NOMO-1 treated with DMSO at 0.1 percent for 48 hours (cell line): ENCODE measurements around the gene SNAP47.

Experiments used
- DNase-seq: peaks from one replicate; lab custom pipeline; 2025; ENCODE audit not compliant: unreplicated experiment; lab: John Stamatoyannopoulos, UW

SNAP47 gene

DNA sequence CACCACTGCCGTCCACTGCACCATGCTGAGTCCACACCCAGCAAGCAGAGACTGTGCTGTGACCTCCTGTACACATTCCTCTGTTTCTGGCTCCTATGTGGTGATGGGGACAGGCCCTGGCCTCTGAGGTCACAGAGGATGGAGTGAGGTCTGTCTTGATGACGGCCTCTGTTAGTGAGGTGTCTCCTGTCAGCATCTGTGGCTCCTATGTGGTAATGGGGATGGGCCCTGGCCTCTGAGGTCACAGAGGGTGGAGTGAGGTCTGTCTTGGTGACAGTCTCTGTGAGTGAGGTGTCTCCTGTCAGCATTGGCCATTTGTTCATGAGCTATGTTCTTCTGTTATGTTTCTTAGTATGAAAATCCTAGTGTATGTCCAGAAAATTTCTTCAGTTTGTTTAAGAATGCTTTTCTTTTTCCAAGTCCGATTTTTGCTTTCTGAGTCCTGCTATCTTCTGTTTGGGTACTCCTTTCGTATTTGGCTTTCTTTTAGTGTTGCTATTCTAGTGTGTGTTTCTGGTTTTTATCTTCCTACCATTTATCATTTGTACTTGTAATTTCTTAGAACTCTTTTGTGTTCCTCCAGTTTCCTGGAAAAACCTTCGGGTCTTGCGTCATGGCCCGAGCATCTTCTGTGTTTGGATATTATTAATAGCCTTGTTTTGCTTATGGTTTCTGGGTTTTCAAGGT is 13.4 kb downstream of the SNAP47 start:
- DNase-seq = no peak

DNA sequence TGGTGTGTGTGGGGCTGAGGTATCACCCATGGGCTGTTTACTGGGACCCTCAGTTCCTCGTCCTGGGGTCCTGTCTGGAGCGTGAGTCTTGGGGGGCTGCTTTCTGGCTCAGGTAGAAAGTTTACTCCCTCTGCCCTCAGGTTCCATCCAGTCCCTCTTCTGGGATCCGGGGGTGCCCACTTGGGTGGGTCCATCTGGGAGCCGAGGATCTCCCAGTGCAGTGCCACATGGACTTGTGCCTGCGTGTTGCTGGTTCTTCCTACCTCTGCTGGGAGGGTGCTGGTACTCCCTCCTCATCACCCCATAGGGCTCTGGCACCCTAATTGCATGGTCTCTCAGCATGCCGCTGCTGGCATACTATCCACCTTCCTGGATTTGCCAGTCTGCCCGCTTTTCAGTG is 14.0 kb downstream of the SNAP47 start:
- DNase-seq = no peak

DNA sequence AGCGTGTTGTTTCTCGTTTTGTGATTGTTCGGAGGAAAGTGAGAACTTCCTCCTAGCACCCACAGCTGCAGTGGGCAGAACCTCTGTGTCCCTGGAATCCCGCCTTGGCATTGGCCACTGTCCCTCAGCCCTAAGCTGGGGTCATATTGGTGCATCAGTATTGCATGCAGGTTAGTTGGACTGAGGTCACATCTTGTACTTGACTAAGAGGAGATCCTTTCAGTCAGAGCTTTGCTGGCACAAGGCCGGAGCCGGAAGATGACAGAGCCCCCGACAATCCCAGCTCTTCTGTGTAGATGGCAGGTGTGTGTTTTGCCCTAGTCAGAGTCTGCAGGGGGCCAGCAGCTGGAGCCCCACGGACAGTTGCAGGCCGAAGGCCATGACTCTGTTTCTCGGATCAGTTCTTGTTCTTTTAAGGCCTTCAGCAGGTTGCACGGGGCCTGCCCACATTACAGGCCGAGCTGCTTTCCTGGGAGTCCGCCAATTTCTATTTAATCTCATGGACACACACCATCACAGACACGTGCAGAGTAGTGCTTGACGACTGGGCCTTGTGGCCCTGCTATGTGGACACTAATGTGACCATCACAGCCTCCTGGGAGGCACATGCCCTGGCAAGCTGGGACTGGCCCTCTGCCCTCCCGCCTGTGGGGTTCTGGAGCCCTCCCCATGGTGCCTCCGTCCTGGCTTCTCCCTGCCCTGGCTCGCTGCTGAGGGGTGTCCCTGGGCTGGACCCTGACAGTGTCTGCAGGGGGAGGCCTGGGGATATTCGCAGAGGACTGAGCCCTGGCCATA is 14.9 kb downstream of the SNAP47 start:
- DNase-seq = no peak

DNA sequence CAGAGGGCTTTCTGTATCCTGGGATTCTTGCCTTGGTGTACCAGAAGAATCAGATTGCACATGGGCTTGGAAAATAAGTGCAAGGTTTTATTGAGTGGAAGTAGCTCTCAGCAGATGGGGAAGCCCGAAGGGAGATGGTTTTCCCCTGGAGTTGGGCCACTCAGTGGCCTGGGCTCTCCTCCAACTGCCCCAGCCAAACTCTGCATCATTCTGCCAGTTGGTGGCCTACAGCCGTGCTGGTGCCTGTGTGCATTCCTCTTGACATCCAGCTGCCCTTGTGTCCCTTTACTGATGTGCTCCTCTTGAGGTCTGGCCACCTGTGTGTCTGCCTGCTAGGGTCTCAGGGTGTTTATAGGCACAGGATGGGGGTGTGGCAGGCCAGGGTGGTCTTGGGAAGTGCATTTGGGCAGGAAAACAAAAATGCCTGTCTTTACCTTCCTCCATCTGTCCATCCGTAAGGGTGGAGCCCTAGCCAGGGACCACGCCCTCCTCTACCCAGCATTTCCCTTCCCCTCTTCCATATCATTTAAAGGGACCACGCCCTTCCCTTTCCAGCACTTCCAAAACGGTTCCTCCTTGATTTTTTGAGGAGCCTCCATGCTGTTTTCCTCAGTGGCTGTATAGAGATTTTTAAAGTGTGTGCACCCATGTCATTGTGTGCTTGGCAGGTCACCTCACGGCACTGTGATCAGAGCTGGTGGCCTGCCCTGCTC is 18.9 kb downstream of the SNAP47 start:
- DNase-seq = no peak

DNA sequence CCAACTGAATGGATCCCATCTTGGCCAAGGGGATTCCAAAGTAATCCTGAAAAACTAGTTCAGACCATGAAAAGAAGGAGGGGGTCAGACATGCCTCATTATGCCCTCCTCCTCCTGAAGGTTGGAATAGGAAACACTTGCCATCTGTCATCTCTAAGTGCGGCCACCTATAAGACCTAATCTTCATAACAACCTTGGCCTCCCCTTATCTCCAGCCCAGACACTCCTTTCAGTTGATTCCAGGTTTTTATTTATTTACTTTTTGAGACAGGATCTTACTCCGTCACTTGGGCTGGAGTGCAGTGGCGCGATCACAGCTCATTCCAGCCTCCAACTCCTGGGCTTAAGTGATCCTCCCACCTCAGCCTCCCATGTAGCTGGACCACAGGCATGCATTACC is 19.7 kb downstream of the SNAP47 start:
- DNase-seq = no peak

DNA sequence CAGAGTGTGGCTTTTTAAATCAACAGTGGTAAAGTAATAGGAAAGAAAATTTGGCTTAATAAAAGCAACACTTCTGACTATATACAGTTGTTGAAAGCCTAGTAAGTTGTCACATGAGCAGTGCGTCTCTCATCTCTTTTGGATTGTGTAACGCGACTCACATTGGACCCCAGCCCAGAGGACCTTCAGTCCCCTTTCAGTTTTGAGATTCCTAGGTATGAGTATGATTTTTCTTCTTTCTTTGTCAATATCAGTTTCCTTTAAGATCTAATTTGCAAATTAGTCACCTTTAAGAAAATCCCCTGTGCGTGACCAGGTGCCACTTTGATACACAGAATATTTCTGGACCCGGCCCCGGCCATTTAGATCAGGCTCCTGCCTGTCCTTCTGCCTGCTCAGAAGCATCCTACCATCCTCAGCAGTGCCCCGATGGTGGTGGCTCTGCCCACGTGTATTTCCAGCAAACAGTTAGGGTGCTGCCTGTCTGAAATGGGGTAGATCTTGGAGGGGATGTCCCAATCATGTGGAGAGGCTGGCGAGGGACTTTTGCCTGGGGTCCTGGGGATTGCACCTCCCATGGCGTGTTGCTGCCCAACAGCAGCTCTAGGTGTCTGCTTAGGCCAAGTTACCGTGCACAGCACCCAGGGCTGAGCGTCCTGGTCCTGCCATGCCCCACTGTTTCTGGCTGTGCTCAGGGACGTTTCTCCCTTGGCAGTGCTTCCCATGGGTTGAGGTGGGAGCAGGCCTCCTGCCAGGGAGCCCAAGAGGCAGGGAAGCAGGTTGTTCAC is 21.1 kb downstream of the SNAP47 start:
- DNase-seq = no peak

DNA sequence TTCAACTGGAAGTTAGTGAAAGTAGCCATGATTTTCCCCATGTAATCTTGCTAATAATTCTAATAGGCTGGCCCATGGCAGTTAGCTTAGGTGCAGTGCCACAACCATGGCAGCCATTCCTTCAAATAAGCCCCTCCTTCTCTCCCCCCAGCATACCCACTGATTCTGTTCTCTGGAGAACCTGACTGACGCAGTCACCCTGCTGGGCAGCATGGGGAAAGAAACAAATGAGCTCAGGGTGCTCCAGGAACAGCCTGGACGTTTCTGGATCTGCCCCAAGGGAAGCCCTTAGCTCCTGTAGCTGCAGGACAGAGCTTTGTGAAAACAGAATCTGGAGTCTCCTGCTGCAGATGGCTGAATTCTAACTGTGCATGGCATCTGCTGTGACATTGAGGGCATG is 22.5 kb downstream of the SNAP47 start:
- DNase-seq = no peak

DNA sequence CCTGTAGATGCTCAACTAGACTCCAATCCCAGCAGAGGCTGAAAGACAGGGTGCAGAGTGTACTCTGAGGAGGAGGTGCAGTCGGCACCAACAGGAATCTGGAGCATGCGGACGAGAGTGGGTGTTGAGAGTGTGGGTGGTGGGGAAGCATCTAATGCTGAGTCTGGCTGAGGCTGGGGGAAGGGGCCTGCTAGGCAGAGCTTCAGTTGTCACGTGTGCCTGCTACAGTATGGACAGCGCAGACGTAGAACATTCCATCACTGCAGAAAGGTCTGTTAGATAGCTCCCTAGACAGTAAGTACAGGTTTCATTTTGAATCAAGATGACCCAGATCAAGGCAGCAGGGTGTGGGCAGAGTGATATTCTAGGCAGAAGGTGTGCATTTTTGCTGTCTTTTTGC is 23.1 kb downstream of the SNAP47 start:
- no peak for DNase-seq

DNA sequence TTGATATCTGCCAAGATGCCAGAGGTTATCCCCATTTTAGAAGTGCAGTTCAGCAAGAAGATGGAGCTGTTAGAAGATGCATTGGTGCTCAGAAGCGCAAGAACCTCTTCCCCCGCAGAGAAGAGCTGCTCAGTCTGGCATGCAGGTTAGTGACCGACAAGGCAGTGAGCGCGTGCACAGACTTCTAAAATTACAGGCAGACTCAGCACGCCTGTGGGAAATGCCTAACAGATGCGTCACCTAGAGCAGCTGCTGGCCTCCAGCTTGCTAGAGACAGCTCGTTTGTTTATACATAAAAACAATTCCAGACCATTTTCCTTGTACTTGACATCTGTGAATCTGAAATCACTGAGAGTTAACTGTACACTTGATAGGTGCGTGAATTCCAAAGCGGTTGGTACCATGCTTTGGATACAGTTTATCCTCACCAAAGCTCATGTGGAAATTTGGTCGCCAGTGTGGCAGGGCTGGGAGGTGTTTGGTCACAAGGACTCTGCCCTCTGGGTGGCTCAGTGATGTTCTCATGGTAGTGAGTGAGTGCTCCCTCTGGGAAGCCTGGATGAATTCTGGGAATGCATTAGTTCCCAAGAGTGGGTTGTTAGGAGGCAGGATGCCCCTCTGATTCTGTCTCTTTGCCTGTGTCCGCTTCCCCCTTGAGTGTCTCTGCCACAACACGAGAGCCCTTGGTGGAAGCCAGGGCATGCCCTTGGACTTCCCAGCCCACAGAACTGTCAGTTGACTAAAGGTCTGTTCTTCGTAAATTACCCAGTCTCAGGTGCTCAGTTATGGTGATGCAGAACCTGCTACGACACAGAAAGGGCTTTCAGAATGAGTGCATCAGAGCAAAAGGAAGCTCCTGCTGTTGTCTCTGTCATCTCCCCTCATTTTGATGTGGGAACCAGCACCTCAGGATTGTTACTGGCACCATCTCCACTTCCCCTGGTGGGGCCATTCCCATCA is 24.4 kb downstream of the SNAP47 start:
- DNase-seq = no peak

DNA sequence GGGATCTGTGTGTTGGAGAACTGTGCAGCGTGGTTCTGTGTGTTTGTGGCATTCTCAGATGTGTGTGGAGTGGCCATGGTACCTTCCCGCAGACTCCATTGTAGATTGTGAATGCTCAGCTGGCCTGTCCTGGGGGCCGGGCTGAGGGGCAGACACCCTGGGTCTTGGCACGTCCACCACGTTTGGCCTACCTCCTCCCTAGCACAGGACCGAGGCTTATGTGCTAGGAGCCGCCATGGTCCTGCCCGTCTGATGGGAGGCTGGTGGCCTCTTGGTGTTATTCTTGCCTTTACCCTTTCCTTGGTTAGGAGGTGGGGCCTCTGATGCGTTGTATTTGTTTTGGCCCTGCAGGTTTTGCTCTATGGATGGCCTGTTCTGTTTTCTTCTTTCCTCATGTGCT is 25.1 kb downstream of the SNAP47 start:
- no peak for DNase-seq

DNA sequence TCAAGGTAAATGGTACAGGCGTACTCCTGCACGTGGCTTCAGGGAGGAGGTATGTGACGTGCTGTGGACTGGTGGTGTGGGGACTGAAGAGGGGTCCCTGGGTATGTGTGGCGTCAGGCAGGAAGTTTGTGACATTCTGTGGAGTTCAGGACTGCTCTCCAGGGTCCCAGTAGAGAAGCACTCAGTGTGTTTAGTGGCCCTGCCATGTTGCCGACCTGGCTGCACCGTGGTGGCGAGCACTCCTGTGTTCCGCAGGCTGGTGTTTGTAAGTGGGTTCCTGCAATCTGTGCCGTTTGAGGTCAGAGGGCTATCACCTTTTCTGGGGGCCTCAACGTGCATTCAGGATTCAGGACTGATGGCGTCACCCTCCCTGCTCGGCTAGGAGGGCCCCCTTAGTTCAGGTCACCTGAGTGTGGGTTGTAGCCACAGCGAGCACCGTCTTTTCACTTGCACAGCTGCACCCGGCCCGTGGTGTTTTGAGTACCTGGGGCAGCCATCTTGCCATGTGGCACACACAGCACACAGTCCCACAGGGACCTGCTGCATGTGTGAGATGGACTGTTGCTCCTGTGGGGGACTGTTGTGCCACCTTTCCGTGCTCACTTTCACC is 26.5 kb downstream of the SNAP47 start:
- DNase-seq = no peak

DNA sequence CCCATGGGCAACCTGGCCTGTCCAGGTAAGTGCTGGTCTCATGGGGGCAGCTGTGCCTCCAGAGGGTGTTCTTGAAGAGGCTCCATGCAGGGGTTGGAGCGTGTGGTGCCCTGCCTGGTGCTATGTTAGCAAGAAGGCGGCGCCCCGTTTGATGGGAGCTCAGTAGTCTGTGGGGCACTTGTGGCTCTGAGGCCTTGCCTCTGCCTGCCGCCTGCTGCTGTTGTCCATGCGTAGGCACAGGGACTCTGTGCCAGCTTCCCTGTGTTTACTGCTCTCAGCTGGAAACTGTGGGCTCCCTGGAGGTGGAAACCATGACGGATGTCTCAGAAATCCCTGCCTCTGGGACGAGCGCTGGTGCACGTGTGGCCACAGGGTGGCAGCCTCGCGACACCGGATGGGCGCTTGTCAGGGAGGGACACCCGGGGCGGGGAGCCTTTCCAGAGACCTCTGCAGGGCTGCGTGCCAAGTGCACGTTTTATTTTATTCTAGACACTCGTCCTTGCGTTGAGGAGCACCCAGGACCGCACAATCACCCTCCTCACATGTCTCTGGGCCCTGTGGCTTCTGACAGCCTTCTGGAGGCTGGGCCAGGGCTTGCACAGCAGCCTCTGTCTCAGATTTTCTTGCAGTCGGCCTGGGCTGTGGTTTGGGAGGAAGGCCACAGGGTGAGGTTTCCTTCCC is 27.1 kb downstream of the SNAP47 start:
- peak; percentile 58 for DNase-seq

DNA sequence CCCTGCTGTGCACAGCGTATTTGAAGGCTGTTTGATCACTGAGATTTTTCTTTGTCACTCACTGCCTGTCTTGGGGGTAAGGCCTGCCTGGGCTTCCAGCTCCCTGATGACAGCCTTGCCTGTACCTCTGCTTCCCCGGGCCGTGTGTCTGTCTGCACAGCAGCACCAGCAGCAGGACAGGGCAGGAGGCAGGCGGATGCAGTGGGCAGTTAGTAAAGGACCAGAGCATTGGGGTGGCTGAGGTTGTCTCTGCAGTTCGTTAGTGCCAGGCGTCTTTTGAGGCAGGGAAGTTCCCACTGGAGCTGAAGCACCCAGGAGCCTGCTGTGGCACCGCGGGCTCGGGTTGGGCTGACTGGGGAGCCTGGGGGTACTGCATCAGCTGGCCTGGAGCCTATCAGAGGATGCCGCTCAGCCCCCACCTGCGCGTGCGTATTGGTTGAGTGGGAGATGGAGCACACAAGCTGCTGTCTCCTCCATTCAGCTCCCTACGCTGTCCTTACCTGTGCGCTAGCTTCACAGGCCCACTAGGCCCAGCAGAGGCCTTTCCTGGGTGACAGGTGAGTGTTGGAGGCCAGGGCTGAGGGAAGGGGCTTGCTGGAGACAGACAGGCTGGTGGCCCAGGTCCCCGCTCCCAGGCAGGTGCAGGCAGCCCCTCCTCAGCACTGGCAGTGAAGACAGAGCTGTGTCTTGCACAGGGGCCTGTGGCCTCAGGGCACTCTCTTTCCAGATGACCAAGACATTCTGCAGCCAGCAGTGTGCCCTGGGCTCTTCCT is 28.2 kb downstream of the SNAP47 start:
- DNase-seq = no peak

DNA sequence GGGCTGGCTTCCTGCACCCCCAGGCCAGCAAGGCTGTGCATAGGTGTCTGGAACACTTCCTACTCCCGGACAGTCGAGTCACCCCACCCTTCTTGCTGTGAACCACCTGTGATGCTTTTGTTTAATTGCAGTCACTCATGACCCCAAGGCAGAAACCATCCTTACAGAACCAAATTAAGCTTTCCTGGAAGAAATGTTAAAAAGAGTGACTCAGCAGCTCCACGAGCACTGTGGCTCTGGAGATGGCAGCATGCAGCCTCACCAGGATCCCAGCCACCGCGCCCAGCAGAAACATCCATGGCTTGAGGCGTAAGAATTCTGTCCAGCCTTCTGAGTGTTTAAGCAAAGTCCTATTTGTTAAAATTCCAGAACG is 28.8 kb downstream of the SNAP47 start:
- DNase-seq = no peak

DNA sequence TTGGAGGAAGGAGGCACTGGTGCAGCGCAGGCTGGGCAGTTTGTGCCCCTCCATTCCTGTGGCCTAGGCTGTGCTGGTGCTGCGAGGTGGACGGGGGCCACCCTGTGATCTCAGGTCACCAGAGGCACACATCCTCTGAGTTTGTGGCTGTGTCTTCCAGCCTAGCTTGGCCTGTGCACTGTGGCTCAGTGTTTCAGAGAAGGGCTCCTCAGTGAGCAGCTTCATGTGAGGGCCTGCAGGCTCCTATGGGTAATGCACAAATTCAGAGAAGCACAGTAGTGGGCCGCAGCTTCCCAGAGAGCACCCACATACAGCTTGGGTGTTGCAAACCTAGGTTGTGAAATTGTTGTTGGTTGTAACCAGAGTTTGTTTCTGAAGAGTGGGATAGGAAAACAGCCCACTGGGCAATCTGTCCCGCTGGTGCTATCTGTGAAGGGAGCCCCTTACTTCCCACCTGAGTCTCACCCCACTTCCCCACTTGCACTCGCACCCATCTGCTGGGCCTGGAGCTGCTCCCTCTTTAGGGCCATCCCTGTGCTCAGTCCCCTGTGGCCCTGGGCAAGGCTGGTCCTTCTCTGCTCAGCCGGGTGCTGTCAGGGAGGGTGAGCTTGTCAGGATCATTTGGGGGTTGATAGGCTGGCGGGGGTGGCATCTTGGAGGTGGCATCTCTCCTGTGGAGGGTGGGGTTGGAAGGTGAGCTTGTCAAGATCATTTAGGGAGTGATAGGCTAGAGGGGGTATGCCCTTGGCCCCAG is 30.2 kb downstream of the SNAP47 start:
- DNase-seq = no peak

DNA sequence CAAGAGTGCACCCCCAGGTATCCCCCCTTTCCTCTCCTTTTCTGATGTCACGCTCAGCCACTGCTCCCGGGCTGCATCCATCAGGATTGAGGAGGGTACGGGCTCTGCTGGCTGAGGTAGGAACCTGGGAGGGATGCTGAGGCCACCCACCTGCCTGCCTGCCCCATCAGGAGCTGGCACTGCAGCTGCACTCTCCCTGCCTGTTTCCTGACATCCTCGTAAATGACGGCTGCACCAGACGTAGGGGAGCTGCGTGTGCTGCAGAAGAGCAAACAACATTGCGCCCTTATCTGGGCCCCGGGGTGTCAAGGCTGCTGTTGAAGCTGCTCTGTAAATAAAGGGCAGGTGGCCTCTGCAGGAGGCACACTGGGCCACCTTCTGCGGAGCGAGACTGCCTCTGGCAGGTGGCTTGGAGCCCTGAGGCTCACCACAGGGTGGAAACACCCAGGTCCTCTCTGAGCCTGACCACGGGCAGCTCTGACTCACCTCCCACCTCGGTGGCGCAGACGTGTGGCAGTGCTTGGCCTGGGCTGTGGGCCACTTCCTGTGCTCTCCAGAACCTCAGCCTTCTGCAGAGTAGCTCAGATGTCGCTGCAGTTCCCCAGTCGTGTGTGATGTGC is 30.9 kb downstream of the SNAP47 start:
- peak; percentile 11 for DNase-seq

DNA sequence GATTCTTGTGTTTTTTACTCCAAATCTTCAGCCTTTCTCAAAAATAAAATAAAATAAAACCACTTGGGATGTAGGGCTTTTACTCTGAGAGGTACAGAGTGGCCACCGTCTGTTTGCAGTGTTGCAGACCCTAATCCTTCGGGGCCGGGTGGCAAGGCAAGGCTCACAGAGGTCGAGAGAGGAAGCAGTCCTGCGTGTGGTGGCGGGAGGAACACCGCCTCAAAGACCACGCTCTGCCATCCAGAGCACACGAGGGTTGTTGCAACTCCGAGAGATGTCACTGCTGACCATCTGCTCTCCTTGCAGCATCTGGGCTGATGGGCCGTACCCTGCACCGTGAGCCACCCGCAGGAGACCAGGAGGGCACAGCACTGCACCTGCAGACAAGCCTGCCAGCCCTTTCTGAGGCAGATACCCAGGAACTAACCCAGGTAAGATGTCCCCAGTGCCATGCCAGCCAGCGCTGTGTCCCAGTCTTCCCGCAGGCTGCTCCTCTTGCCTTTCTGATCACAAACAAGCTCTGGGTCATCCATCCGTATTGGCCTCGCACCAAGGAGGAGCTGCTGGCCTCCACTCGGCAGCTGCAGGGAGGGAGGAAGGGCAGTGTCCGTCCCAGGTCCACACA is 31.5 kb downstream of the SNAP47 start:
- no peak for DNase-seq
